Neural cell (in vitro differentiated cells): ENCODE measurements around the gene MT3. TPM values are rescaled to one million over a fixed set of nuclear protein-coding genes. Genes with fewer than 3 reads are reported as not detected.

Source experiments
- H2AFZ ChIP-seq: fragments of 200-600, 300-800 bp; sonication (generic), shearing (Covaris generic); 2 replicates; pipeline ENCODE4 v1.6.0; 2014; ENCODE audit warnings: low read depth, mild to moderate bottlenecking, antibody characterized with exemption, low read length, moderate library complexity
- H3F3A ChIP-seq: fragments of 200-600 bp; shearing (Covaris generic); 2 replicates; pipeline ENCODE4 v1.6.1; 2016; ENCODE audit warnings: mild to moderate bottlenecking, moderate library complexity, mixed read lengths, antibody characterized with exemption, low read length; ENCODE audit not compliant: insufficient read depth, poor library complexity, severe bottlenecking
- H3K27ac ChIP-seq: fragments of 200-600, 300-800 bp; sonication (generic), shearing (Covaris generic); 2 replicates; pipeline ENCODE4 v1.5.1; 2014; ENCODE audit warnings: mild to moderate bottlenecking, low read length, moderate library complexity
- H3K27me3 ChIP-seq: fragments of 300-800, 200-600 bp; sonication (generic), shearing (Covaris generic); 2 replicates; pipeline ENCODE4 v1.6.0; 2014; ENCODE audit warnings: mild to moderate bottlenecking, low read depth, low read length, moderate library complexity; ENCODE audit not compliant: insufficient read depth
- H3K36me3 ChIP-seq: fragments of 300-800, 200-600 bp; sonication (generic), shearing (Covaris generic); 2 replicates; pipeline ENCODE4 v1.5.1; 2014; ENCODE audit warnings: mild to moderate bottlenecking, antibody characterized with exemption, low read length, moderate library complexity; ENCODE audit not compliant: insufficient read depth
- H3K4me2 ChIP-seq: fragments of 300-800, 200-600 bp; sonication (generic), shearing (Covaris generic); 2 replicates; pipeline ENCODE4 v1.6.0; 2014; ENCODE audit warnings: mild to moderate bottlenecking, low read length
- H3K4me3 ChIP-seq: fragments of 300-800, 200-600 bp; sonication (generic), shearing (Covaris generic); 2 replicates; pipeline ENCODE4 v1.5.1; 2014; ENCODE audit warnings: mild to moderate bottlenecking, low read length, moderate library complexity
- H3K79me2 ChIP-seq: fragments of 200-600 bp; shearing (Covaris generic); replicated peaks from 2 replicates; pipeline ENCODE4 v1.6.0; 2014; ENCODE audit warnings: mild to moderate bottlenecking, low read length, moderate library complexity; ENCODE audit not compliant: insufficient read depth
- H3K9ac ChIP-seq: fragments of 300-800, 200-600 bp; sonication (generic), shearing (Covaris generic); 2 replicates; pipeline ENCODE4 v1.6.1; 2016; ENCODE audit warnings: mild to moderate bottlenecking, low read length, mixed read lengths
- H3K9me2 ChIP-seq: fragments of 200-600 bp; shearing (Covaris generic); 2 replicates; pipeline ENCODE4 v1.6.1; 2016; ENCODE audit warnings: mild to moderate bottlenecking, low read length, mixed read lengths; ENCODE audit not compliant: insufficient read depth
- H3K9me3 ChIP-seq: fragments of 200-600, 300-800 bp; sonication (generic), shearing (Covaris generic); 2 replicates; pipeline ENCODE4 v1.6.1; 2016; ENCODE audit warnings: mild to moderate bottlenecking, mixed run types, low read length, moderate library complexity, mixed read lengths
- H4K20me1 ChIP-seq: fragments of 200-600 bp; shearing (Covaris generic); 2 replicates; pipeline ENCODE4 v1.6.1; 2016; ENCODE audit warnings: mild to moderate bottlenecking, mixed run types; ENCODE audit not compliant: insufficient read depth
- EP300 ChIP-seq: fragments of 450-650 bp; conservative IDR thresholded peaks from 2 replicates; pipeline ENCODE4 v1.6.1; 2014; ENCODE audit warnings: antibody characterized with exemption, mild to moderate bottlenecking, moderate library complexity; ENCODE audit not compliant: poor library complexity, severe bottlenecking
- EZH2 ChIP-seq: fragments of 200-600, 300-800 bp; shearing (Covaris generic), sonication (generic); IDR thresholded peaks from 2 replicates; pipeline ENCODE4 v1.6.1; 2014; ENCODE audit warnings: antibody characterized with exemption, low read length, borderline replicate concordance, mild to moderate bottlenecking; ENCODE audit not compliant: insufficient read depth, poor library complexity, severe bottlenecking
- MXI1 ChIP-seq: fragments of 450-650 bp; conservative IDR thresholded peaks from 2 replicates; pipeline ENCODE4 v1.6.1; 2014; ENCODE audit warnings: antibody characterized with exemption, mild to moderate bottlenecking; ENCODE audit not compliant: poor library complexity, severe bottlenecking
- POLR2AphosphoS5 ChIP-seq: IDR thresholded peaks from 2 replicates; pipeline ENCODE4 v1.6.1; 2012
- RAD21 ChIP-seq: fragments of 450-650 bp; conservative IDR thresholded peaks from 2 replicates; pipeline ENCODE4 v1.6.1; 2014; ENCODE audit warnings: antibody characterized with exemption, mild to moderate bottlenecking, moderate library complexity
- SMC3 ChIP-seq: fragments of 450-650 bp; conservative IDR thresholded peaks from 2 replicates; pipeline ENCODE4 v1.6.1; 2014; ENCODE audit warnings: antibody characterized with exemption, mild to moderate bottlenecking, moderate library complexity; ENCODE audit not compliant: poor library complexity
- TAF1 ChIP-seq: IDR thresholded peaks from 2 replicates; pipeline ENCODE4 v1.6.1; 2012; ENCODE audit warnings: low read depth
- polyA plus RNA-seq: library from polyadenylated mRNA; depleted of rRNA; stranded (reverse); fragments of >200 nt; gene quantifications from 2 replicates; pipeline ENCODE4 v1.2.3, GENCODE V29; 2014
- TF ChIP-seq, protein P1 (sequence below): fragments of 450-650 bp; IDR thresholded peaks from 2 replicates; pipeline ENCODE4 v1.5.1; 2014; ENCODE audit warnings: antibody characterized with exemption, mild to moderate bottlenecking, moderate library complexity; ENCODE audit not compliant: poor library complexity, severe bottlenecking
- TF ChIP-seq, protein P2 (sequence below): IDR thresholded peaks from 2 replicates; pipeline ENCODE4 v1.6.1; 2012; ENCODE audit warnings: borderline replicate concordance

The MT3 gene
- polyA plus RNA-seq, 1 donor from 2014 or later, result 1.9 TPM

GRCh38 chr16:56606071-56606475 is 16.7 kb downstream of the MT3 start:
- H3K79me2 ChIP-seq, result no peaks in the 10 kb centered on the region
- TF ChIP-seq POLR2AphosphoS5 (no peak), RAD21 (no peak), SMC3 (no peak), MXI1 (no peak), EZH2 (no peak), TAF1 (no peak), EP300 (no peak)
- TF ChIP-seq, protein P1, sequence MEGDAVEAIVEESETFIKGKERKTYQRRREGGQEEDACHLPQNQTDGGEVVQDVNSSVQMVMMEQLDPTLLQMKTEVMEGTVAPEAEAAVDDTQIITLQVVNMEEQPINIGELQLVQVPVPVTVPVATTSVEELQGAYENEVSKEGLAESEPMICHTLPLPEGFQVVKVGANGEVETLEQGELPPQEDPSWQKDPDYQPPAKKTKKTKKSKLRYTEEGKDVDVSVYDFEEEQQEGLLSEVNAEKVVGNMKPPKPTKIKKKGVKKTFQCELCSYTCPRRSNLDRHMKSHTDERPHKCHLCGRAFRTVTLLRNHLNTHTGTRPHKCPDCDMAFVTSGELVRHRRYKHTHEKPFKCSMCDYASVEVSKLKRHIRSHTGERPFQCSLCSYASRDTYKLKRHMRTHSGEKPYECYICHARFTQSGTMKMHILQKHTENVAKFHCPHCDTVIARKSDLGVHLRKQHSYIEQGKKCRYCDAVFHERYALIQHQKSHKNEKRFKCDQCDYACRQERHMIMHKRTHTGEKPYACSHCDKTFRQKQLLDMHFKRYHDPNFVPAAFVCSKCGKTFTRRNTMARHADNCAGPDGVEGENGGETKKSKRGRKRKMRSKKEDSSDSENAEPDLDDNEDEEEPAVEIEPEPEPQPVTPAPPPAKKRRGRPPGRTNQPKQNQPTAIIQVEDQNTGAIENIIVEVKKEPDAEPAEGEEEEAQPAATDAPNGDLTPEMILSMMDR, result no peak
- TF ChIP-seq, protein P2, sequence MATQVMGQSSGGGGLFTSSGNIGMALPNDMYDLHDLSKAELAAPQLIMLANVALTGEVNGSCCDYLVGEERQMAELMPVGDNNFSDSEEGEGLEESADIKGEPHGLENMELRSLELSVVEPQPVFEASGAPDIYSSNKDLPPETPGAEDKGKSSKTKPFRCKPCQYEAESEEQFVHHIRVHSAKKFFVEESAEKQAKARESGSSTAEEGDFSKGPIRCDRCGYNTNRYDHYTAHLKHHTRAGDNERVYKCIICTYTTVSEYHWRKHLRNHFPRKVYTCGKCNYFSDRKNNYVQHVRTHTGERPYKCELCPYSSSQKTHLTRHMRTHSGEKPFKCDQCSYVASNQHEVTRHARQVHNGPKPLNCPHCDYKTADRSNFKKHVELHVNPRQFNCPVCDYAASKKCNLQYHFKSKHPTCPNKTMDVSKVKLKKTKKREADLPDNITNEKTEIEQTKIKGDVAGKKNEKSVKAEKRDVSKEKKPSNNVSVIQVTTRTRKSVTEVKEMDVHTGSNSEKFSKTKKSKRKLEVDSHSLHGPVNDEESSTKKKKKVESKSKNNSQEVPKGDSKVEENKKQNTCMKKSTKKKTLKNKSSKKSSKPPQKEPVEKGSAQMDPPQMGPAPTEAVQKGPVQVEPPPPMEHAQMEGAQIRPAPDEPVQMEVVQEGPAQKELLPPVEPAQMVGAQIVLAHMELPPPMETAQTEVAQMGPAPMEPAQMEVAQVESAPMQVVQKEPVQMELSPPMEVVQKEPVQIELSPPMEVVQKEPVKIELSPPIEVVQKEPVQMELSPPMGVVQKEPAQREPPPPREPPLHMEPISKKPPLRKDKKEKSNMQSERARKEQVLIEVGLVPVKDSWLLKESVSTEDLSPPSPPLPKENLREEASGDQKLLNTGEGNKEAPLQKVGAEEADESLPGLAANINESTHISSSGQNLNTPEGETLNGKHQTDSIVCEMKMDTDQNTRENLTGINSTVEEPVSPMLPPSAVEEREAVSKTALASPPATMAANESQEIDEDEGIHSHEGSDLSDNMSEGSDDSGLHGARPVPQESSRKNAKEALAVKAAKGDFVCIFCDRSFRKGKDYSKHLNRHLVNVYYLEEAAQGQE, result no peak
- no peaks in the 10 kb centered on the region for H4K20me1 ChIP-seq
- H3K9me2 ChIP-seq, result no peaks in the 10 kb centered on the region
- H3K9ac ChIP-seq, result no peak overlapping the region
- no peak overlapping the region for H3K4me3 ChIP-seq
- H3K36me3 ChIP-seq, result no peaks in the 10 kb centered on the region
- no peak overlapping the region for H2AFZ ChIP-seq
- no peak overlapping the region for H3K4me2 ChIP-seq
- H3K27me3 ChIP-seq, result peaks cover 45% of the 10 kb centered on the region
- no peaks in the 10 kb centered on the region for H3K9me3 ChIP-seq
- no peak overlapping the region for H3K27ac ChIP-seq
- H3F3A ChIP-seq, result no peaks in the 10 kb centered on the region

GRCh38 chr16:56606476-56607108 is 17.3 kb downstream of the MT3 start:
- Histone ChIP-seq H4K20me1 (no peaks in the 10 kb centered on the region), H3K9me3 (no peaks in the 10 kb centered on the region), H3K9ac (no peak overlapping the region), H3F3A (no peaks in the 10 kb centered on the region), H3K27ac (no peak overlapping the region), H3K4me3 (no peak overlapping the region), H2AFZ (no peak overlapping the region), H3K79me2 (no peaks in the 10 kb centered on the region), H3K4me2 (no peak overlapping the region), H3K36me3 (no peaks in the 10 kb centered on the region), H3K27me3 (peaks cover 50% of the 10 kb centered on the region), H3K9me2 (no peaks in the 10 kb centered on the region)
- TF ChIP-seq MXI1 (no peak), POLR2AphosphoS5 (no peak), EP300 (no peak), RAD21 (no peak), EZH2 (no peak), TAF1 (no peak), SMC3 (no peak)
- TF ChIP-seq, protein P2, result no peak
- TF ChIP-seq, protein P1, result no peak
